Karpas-422 (cell line): ENCODE results near the gene PGLYRP4. TPM values are rescaled to one million over a fixed set of nuclear protein-coding genes. Genes with fewer than 3 reads are reported as not detected.

Source experiments
- DNase-seq: peaks from one replicate; pipeline ENCODE4 v3.0.0-alpha.2; 2015
- H2AFZ ChIP-seq: fragments of 200-600 bp; sonication (generic); 2 replicates; pipeline ENCODE4 v1.6.1; 2014; ENCODE audit warnings: antibody characterized with exemption, low read length, mixed read lengths
- H3K27ac ChIP-seq: fragments of 200-600 bp; sonication (generic); 2 replicates; pipeline ENCODE4 v1.5.1; 2014; ENCODE audit warnings: mild to moderate bottlenecking, low read length, moderate library complexity
- H3K27me3 ChIP-seq: fragments of 200-600 bp; sonication (generic); 2 replicates; pipeline ENCODE4 v1.6.1; 2014; ENCODE audit warnings: low read length, mixed read lengths
- H3K36me3 ChIP-seq: fragments of 200-600 bp; sonication (generic); 2 replicates; pipeline ENCODE4 v1.6.1; 2014; ENCODE audit warnings: low read length, mixed read lengths; ENCODE audit not compliant: insufficient read depth
- H3K4me1 ChIP-seq: fragments of 200-600 bp; sonication (generic); 2 replicates; pipeline ENCODE4 v1.6.1; 2014; ENCODE audit warnings: mild to moderate bottlenecking, low read length, mixed read lengths
- H3K4me2 ChIP-seq: fragments of 200-600 bp; sonication (generic); 2 replicates; pipeline ENCODE4 v1.6.1; 2014; ENCODE audit warnings: low read length, low read depth, mild to moderate bottlenecking; ENCODE audit not compliant: poor library complexity, severe bottlenecking
- H3K4me3 ChIP-seq: fragments of 200-600 bp; sonication (generic); 2 replicates; pipeline ENCODE4 v1.5.1; 2014; ENCODE audit warnings: mild to moderate bottlenecking, antibody characterized with exemption, low read length, mixed read lengths
- H3K79me2 ChIP-seq: fragments of 200-600 bp; sonication (generic); 2 replicates; pipeline ENCODE4 v1.6.1; 2014; ENCODE audit warnings: mild to moderate bottlenecking, low read length, mixed read lengths
- H3K9ac ChIP-seq: fragments of 200-600 bp; sonication (generic); 2 replicates; pipeline ENCODE4 v1.6.0; 2014; ENCODE audit warnings: low read length
- H3K9me2 ChIP-seq: fragments of 200-600 bp; sonication (generic), shearing (Covaris generic); replicated peaks from 2 replicates; pipeline ENCODE4 v1.6.0; 2014; ENCODE audit warnings: mild to moderate bottlenecking, low read length, moderate library complexity; ENCODE audit not compliant: insufficient read depth
- H3K9me3 ChIP-seq: fragments of 300-700, 200-600 bp; sonication (generic); 2 replicates; pipeline ENCODE4 v1.6.1; 2014; ENCODE audit warnings: low read length, mixed read lengths
- H4K20me1 ChIP-seq: fragments of 200-600 bp; sonication (generic); 2 replicates; pipeline ENCODE4 v1.6.1; 2014; ENCODE audit warnings: mild to moderate bottlenecking, antibody characterized with exemption, low read length, low read depth; ENCODE audit not compliant: insufficient read depth
- total RNA-seq: library from RNA; depleted of rRNA; stranded (reverse); fragments of >200 nt; shearing (Covaris generic); gene quantifications from 2 replicates; pipeline ENCODE4 v1.2.3, GENCODE V29; 2014; ENCODE audit warnings: low replicate concordance

Gene PGLYRP4
- total RNA-seq, 1 experiment from 2014 or later, result not detected

DNA sequence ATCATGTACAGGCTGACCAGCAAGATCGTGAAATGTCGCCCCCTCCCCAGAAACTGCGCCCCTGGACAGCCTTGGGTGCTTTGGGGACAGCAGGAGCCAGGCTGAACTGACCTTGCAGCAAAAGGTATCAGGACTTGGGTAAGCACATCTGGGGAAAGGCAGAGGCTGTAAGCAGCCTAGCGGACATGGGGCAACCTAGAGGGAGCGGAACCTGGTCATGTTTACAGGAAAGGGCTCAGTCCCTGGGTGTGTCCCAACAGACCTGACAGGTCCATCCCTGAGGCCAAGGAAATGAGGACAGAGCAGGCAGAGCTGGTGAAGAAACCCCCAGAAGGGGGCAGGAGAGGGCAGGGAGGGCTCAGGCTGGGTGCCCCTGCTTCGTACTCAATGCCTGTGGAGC, 45.3 kb upstream of the PGLYRP4 start:
- DNase-seq, result peak; percentile 50
- Histone ChIP-seq H2AFZ (no peak overlapping the region), H3K9ac (no peak overlapping the region), H3K4me1 (no peaks in the 10 kb centered on the region), H3K9me2 (no peaks in the 10 kb centered on the region), H3K27me3 (no peaks in the 10 kb centered on the region), H3K4me3 (no peak overlapping the region), H3K4me2 (no peak overlapping the region), H3K27ac (no peak overlapping the region), H3K36me3 (no peaks in the 10 kb centered on the region), H3K79me2 (no peaks in the 10 kb centered on the region), H4K20me1 (no peaks in the 10 kb centered on the region), H3K9me3 (no peaks in the 10 kb centered on the region)

- Histone ChIP-seq H2AFZ (no peak overlapping the region), H3K36me3 (no peaks in the 10 kb centered on the region), H3K4me3 (no peak overlapping the region), H3K4me1 (no peaks in the 10 kb centered on the region), H3K27me3 (no peaks in the 10 kb centered on the region), H3K9ac (no peak overlapping the region), H3K9me2 (no peaks in the 10 kb centered on the region), H4K20me1 (no peaks in the 10 kb centered on the region), H3K27ac (no peak overlapping the region), H3K79me2 (no peaks in the 10 kb centered on the region), H3K9me3 (no peaks in the 10 kb centered on the region), H3K4me2 (no peak overlapping the region)
- DNase-seq, result no peak
Observed at GRCh38 chr1:153392822-153393221, 44.2 kb upstream of the PGLYRP4 start.

DNA sequence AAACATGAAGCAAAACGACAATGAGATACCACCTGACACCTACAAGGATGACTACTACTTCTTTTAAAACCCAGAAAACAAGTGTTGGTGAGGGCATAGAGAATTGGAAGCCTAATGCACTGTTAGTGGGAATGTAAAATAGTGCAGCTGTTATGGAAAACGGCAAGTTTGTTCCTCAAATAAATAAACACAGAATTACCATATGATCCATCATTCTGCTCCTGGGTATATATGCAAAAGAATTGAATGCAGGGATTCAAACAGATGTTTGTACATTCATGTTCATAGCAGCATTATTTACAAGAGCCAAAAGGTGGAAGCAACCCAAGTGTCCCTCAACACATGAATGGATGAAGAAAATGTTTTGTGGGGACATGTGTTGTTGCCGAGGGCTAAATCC, 43.6 kb upstream of the PGLYRP4 start:
- H4K20me1 ChIP-seq, result no peaks in the 10 kb centered on the region
- no peak overlapping the region for H3K4me2 ChIP-seq

GRCh38 chr1:153390938-153391710, 42.5 kb upstream of the PGLYRP4 start, which contains the start of gene S100A8:
Gene S100A8 (minus strand): TSS chr1:153391073. CDS start chr1:153390535, 538 bp downstream.
- Histone ChIP-seq H3K4me1 (no peaks in the 10 kb centered on the region), H3K9ac (no peak within 1 kb of the TSS), H4K20me1 (no peaks in the 10 kb centered on the region), H3K27me3 (no peaks in the 10 kb centered on the region), H3K79me2 (no peaks in the 10 kb centered on the region), H3K36me3 (no peaks in the 10 kb centered on the region), H3K9me3 (no peaks in the 10 kb centered on the region), H2AFZ (no peak within 1 kb of the TSS), H3K4me2 (no peak within 1 kb of the TSS), H3K4me3 (no peak within 1 kb of the TSS), H3K27ac (no peak within 1 kb of the TSS), H3K9me2 (no peaks in the 10 kb centered on the region)
- no peak for DNase-seq

More for the DNA sequence above, 43.6 kb upstream of the PGLYRP4 start:
- H3K4me1 ChIP-seq, result no peaks in the 10 kb centered on the region
- no peak overlapping the region for H3K4me3 ChIP-seq
- H2AFZ ChIP-seq, result no peak overlapping the region
- H3K36me3 ChIP-seq, result no peaks in the 10 kb centered on the region
- no peaks in the 10 kb centered on the region for H3K9me3 ChIP-seq
- H3K27me3 ChIP-seq, result no peaks in the 10 kb centered on the region
- H3K9ac ChIP-seq, result no peak overlapping the region
- H3K79me2 ChIP-seq, result no peaks in the 10 kb centered on the region
- H3K27ac ChIP-seq, result no peak overlapping the region
- DNase-seq, result no peak
- H3K9me2 ChIP-seq, result no peaks in the 10 kb centered on the region

DNA sequence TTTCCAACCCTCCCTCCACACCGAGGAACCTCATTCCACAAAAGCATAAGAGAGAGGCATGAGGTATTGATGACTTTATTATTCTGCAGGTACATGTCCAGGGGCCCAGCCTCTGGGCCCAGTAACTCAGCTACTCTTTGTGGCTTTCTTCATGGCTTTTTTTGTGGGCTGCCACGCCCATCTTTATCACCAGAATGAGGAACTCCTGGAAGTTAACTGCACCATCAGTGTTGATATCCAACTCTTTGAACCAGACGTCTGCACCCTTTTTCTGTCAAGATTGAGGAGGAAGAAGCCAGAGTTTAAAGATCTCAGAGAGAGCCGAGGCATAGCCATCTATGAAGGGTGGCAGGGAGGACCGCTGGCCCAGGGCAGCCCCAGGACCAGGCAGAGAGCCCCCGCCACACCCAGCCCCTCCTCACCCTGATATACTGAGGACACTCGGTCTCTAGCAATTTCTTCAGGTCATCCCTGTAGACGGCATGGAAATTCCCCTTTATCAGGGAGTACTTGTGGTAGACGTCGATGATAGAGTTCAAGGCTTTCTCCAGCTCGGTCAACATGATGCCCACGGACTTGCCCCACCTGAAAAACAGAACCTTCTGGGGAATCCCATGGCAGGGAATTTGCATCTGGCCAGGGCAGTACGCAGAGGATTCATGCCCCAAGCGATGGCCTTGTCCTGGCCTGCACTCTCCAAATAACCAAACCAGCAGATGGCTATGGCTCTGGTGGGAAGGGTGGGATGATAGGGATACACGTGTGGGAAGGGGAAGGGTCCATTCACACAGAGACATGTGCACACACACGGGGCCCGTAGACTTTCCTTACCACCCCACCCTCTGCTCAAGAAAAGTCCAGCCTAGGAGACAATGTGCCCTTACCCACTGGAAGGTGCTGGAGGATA, 41.6 kb upstream of the PGLYRP4 start:
- Histone ChIP-seq H3K4me2 (no peak overlapping the region), H3K27ac (no peak overlapping the region), H4K20me1 (no peaks in the 10 kb centered on the region), H3K9me2 (no peaks in the 10 kb centered on the region), H3K36me3 (no peaks in the 10 kb centered on the region), H2AFZ (no peak overlapping the region), H3K9me3 (no peaks in the 10 kb centered on the region), H3K9ac (no peak overlapping the region), H3K4me3 (no peak overlapping the region), H3K4me1 (no peaks in the 10 kb centered on the region), H3K27me3 (no peaks in the 10 kb centered on the region), H3K79me2 (no peaks in the 10 kb centered on the region)
- no peak for DNase-seq

DNA sequence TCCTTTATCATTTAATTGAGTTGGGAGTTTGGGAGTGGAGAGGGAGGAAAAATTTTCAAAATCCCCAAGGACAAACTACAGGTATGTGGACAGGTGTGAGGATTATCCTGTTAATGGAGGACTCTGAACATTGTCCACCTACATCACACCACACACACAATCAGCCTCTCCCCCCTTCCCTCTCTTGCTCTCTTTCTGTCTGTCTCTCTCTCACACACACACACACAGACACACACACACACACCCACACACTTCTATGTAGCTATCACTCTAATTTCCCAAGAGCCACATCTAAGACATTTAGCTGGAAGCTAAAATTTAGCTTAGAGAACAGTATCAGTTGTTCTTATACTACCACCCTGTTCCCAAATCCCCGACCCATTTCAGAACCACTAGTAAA, 40.8 kb upstream of the PGLYRP4 start:
- DNase-seq, result no peak
- no peak overlapping the region for H3K27ac ChIP-seq
- H4K20me1 ChIP-seq, result no peaks in the 10 kb centered on the region
- H3K4me2 ChIP-seq, result no peak overlapping the region
- no peaks in the 10 kb centered on the region for H3K79me2 ChIP-seq
- no peaks in the 10 kb centered on the region for H3K27me3 ChIP-seq
- H2AFZ ChIP-seq, result no peak overlapping the region
- H3K4me3 ChIP-seq, result no peak overlapping the region
- H3K9ac ChIP-seq, result no peak overlapping the region
- H3K36me3 ChIP-seq, result no peaks in the 10 kb centered on the region
- no peaks in the 10 kb centered on the region for H3K9me3 ChIP-seq
- H3K4me1 ChIP-seq, result no peaks in the 10 kb centered on the region
- no peaks in the 10 kb centered on the region for H3K9me2 ChIP-seq

- no peaks in the 10 kb centered on the region for H3K79me2 ChIP-seq
- no peaks in the 10 kb centered on the region for H3K9me3 ChIP-seq
- H3K4me3 ChIP-seq, result no peak overlapping the region
- H4K20me1 ChIP-seq, result no peaks in the 10 kb centered on the region
- H3K4me2 ChIP-seq, result no peak overlapping the region
- H3K9ac ChIP-seq, result no peak overlapping the region
- H3K9me2 ChIP-seq, result no peaks in the 10 kb centered on the region
- DNase-seq, result no peak
- no peaks in the 10 kb centered on the region for H3K36me3 ChIP-seq
- H3K27me3 ChIP-seq, result no peaks in the 10 kb centered on the region
- H3K4me1 ChIP-seq, result no peaks in the 10 kb centered on the region
- H3K27ac ChIP-seq, result no peak overlapping the region
- H2AFZ ChIP-seq, result no peak overlapping the region
Observed at GRCh38 chr1:153387785-153388184, 39.1 kb upstream of the PGLYRP4 start.

GRCh38 chr1:153387001-153387400, 38.4 kb upstream of the PGLYRP4 start:
- Histone ChIP-seq H3K9me2 (no peaks in the 10 kb centered on the region), H4K20me1 (no peaks in the 10 kb centered on the region), H3K27ac (no peak overlapping the region), H2AFZ (no peak overlapping the region), H3K27me3 (no peaks in the 10 kb centered on the region), H3K4me2 (no peak overlapping the region), H3K9me3 (no peaks in the 10 kb centered on the region), H3K4me1 (no peaks in the 10 kb centered on the region), H3K9ac (no peak overlapping the region), H3K36me3 (no peaks in the 10 kb centered on the region), H3K79me2 (no peaks in the 10 kb centered on the region), H3K4me3 (no peak overlapping the region)
- no peak for DNase-seq
